Transverse colon (tissue), 3 donors: Measurements from ENCODE around the gene SMARCA2.

Experiments
- EP300 ChIP-seq: sonication (generic); formaldehyde crosslinking; IDR thresholded peaks from one replicate; pipeline ENCODE4 v1.6.1; 2017; ENCODE audit warnings: antibody characterized with exemption, low read depth
- POLR2AphosphoS5 ChIP-seq, 3 donors: sonication (generic); formaldehyde crosslinking; IDR thresholded peaks; one replicate each; pipeline ENCODE4 v1.6.1; 2016; ENCODE audit warnings: antibody characterized with exemption in 3 of 3

DNA sequence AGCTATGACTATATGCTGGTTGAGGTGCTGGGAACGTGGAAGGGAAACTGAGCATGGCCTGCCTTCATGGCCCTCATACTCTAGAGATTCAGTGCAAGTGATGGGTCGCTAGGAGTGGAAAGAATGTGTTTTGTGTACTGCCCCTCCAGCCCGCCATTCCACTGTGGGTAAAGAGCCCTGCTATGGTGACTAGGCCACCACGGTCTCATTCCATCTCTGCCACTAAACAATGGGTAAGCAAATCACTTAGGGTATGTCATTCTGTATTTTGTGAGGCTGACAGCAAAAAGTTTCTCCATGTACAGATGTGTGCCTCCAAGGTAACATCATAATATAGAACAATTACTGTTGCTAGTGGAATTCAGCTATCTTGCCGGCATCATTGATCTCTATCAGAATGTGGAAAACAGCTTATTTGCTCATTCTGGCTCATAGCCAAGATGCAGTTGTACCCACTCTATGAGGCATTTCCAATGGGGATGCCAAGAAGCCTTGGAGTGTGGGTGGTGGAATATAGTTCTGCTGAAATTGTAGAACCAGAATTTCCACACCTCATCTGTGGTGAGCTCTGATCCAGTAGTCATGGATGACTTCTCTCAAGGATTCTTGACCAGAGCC lies 12.5 kb downstream of the SMARCA2 start:
- TF ChIP-seq POLR2AphosphoS5 (IDR thresholded peaks at IDR 0.05) (no peak), EP300 (no peak)
